Stimulated activated CD8-positive, alpha-beta memory T cell treated with anti-CD3 and anti-CD28 coated beads, Interleukin-12 subunit alpha, Interleukin-12 subunit beta, amount 100 ng/mL, for 4 hours (primary cell): ENCODE results near the gene ANGPT4.

ENCODE experiments used
- DNase-seq: peaks from one replicate; pipeline ENCODE4 v3.0.0-alpha.2; 2020; ENCODE audit warnings: low read depth

ANGPT4 gene

DNA sequence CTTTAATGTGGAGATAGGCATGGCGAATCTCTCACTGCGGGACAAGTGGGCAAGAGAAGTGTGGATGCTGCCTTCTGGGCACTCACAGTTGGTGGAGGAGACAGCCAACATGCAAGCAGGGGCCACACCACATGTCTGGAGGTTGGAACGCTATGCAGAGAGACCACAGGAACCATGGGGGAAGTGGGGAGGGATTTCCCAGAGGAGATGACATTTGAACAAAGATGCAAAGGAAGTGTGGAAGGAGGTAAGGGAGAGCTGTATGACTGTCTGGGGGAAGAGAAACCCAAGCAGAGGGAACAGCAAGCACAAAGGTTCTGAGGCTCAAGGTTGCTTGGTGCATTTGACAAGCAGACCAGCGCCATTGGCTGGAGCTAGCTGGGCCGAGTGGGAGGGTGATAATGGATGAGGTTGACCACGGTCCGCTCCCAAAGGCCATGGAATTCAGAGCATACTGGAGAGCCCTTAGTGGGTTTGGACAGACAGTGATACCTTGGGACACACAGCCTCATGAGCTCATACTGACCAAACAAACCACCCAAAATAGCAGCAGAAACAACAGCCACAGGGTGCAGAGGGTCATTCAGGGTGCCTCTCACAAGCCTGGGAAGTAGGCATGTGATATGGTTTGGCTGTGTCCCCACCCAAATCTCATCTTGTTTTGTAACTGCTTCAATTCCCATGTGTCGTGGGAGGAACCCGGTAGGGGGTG lies 90.3 kb downstream of the ANGPT4 start:
- no peak for DNase-seq

DNA sequence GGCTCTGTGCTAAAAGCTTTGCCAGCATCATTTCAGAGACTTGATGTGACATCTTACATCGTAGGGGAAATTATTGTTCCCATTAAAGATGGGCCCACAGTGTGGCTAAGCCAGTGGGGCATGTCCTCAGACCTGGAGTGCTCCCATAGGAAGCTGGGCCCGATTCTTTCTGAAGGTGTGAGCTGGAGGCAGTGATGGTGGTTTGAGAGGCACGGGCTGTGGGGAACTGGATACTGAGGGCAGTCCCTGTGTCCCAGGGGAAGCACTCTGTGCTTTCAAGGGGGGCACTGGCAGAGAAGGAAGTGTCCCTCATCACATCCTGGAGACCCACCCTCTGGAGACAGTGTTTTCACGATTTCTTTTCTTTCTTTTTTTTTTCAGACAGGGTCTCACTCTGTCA lies 91.2 kb downstream of the ANGPT4 start:
- no peak for DNase-seq

DNA sequence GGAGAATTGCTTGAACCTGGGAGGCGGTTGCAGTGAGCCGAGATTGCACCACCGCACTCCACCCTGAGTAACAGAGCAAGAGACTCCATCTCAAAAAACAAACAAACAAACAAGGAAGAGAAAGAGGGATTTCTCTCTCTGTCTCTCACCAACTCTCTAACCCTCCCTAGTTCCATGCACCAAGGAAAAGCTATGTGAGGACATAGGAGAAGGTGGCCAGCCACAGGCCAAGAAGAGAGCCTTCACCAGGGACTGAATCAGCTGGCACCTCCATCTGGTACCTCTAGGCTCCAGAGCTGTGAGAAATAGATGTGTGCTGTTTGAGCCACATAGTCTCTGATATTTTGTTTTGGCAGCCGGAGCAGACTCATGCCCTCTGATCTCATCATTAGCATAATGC lies 91.6 kb downstream of the ANGPT4 start:
- DNase-seq: no peak

DNA sequence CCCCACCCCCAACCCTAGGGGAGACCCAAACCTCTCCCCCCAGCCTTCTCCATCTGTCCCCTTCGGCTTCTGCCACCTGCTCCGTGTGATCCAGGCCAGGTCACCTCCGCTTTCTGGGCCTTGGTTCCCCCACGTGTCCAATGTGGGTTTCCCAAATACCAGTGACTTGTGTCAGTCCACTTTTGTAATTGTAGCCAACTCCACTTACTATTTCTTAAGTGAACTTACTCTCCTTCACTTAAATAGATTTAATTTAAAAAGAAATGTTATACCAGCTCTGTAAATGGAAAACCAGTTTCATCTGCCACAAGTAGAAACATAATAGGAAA lies 92.6 kb downstream of the ANGPT4 start:
- DNase-seq: no peak

DNA sequence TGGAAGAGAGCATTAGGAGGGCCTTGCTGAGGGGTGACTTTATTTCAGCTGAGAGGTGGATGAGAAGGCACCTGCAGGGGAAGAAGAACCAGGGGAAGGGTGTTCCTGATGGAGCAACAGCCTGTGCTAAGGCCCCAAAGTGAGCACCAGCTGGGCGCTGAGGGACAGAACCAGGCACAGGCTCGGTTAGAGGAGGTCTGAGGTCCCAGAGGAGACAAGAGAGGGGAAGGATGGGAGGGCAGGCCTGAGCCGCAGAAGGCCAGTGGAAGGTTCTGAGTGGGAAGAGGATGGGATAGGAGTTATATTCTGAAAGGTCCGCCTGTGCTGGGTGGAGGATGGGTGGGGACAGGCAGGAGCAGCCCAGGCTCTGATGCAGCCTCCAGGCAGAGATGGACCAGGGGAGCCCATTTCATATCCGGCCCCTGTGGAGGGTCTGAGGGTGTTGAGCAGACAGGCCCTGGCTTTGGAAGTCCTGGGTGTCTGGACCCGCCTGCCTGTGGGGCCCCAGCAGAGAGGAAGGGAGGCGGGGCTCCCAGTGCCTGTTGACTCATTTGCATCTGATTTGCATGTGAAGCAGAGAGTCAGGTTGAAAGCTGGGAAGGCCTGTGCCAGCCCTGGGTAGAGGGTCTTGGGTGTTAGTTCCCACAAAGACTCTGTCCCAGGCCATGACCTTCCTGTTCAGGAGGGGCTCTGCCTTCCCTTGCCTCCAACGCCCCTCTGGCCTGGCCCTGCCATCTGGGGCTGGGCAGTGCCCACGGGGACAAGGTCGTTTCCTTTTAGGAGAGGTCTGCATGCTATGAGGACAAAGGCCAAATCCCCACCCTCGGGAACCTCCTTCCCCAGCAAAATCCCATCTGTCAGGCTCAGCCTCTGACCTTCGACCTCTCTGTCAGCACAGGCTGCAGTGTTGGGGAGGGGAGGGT lies 93.2 kb downstream of the ANGPT4 start:
- DNase-seq: no peak

DNA sequence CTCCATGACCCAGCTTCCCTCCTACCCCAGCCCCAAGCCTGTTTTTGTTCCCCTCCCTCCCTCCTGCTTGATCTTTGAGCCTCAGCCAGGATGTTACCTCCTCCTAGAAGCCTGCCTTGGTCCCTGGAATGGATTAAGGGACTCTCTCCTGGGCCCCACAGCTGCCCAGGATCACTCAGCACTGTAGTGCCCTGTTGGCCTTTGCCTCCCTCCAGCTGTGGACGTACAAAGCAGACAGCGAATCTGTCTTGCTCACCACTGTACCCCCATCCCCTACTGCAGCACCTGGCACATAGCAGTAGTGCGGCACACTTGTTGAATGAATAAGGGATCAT lies 94.4 kb downstream of the ANGPT4 start:
- DNase-seq: no peak

DNA sequence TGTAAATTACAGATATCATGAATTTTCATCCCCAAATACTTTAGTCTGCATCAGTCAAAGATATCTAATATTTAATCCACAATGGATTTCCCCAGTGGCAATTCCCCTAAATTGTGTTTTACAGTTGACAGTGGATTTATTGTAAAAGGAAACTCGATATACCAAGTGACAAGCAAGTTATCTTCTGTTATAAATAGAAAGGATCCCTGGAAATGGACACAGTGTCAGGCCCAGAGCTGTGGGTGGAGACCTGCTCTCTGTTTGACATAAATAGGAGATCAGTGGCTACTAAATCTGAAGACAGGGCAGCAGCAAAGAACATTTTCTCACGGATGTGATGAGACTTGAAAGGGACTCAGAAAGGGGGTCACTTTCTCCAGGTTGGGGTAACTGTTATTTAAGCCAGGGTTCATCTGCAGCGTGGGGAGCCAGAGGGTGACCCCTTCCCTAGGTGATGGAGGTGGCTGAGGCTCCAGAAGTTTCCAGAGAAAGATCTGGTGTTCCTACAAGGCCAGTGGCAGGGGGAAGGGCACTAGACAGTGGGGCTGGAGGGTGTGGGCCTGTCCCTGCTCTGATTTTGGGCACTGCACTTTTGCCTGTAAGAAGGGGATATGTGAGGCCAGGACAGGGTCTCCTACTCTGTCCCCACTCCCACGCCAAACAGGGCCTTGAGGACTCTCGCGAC lies 94.9 kb downstream of the ANGPT4 start:
- no peak for DNase-seq

DNA sequence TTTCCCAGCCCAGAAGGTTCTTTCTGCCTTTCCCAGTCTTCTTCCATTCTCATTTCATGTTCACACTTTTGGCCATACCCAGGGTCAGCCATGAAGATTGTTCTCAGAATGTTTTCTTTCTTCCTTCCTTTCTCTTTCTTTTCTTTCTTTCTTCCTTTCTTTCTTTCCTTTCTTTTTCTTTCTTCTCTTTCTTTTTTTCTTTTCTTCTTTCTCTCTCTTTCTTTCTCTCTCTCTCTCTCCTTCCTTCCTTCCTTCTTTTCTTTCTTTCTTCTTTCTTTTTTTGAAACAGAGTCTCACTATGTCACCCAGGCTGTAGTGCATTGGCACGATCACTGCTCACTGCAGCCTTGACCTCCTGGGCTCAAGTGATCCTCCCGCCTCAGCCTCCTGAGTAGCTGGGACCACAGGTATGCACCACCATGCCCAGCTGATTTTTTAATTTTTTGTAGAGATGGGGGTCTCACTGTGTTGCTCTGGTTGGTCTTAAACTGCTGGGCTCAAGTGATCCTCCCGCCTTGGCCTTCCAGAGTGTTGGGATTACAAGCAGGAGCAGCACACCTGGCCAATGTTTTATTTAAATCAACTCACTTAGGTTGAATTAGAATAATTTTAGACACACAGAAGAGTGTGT lies 95.7 kb downstream of the ANGPT4 start:
- no peak for DNase-seq
